Adipose tissue (tissue), 3 donors: ENCODE data around the gene ASIC1. TPM values are rescaled to one million over a fixed set of nuclear protein-coding genes. Genes with fewer than 3 reads are reported as not detected.

Experiments used
- H3K27ac ChIP-seq: one replicate; pipeline ENCODE4 v1.5.1; 2013; ENCODE audit warnings: low read depth, low read length
- WGBS, 3 donors: extraction: QIAGEN DNeasy Blood & Tissue Kit; methylation state at CpG; one replicate each; pipeline ENCODE4 v1.1.7; 2013; 5-methylcytosine and 5-hydroxymethylcytosine counted together
- polyA plus RNA-seq, 3 donors: library from polyadenylated mRNA; stranded (reverse); fragments of 200-250 nt; gene quantifications; one replicate each; pipeline ENCODE4 v1.2.3, GENCODE V29; 2013
- donor health status: healthy with polysubstance abuse.
- donor health status: Bipolar disorder and iron deficiency.
- donor health status: healthy.

ASIC1 gene
- polyA plus RNA-seq, 3 donors: 0.38 to 5.4 (median 0.65) TPM

DNA sequence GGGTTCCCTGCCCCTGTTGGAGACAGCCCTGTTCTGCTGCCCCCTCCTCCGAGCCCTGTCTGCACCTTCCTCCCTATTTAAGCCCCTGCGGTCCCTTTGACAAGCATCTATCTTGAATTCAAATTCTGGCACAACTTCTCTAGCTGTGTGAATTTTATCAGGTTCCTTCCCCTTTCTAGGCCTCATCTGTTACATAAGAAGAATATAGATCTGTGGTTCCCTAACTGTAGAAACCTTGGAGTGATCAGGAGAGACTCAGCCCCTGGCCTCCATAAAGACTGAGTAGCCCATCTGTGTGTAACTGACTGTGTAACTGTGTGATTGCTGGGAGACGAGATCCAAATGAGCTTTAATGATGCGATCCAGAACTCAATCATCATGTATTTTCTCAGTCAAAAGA, 19.1 kb upstream of the ASIC1 start:
- 84 to 89% (median 85%) methylated on average over 4 of the region's 4 CpGs for WGBS, 3 donors
- H3K27ac ChIP-seq: no peak overlapping the region

DNA sequence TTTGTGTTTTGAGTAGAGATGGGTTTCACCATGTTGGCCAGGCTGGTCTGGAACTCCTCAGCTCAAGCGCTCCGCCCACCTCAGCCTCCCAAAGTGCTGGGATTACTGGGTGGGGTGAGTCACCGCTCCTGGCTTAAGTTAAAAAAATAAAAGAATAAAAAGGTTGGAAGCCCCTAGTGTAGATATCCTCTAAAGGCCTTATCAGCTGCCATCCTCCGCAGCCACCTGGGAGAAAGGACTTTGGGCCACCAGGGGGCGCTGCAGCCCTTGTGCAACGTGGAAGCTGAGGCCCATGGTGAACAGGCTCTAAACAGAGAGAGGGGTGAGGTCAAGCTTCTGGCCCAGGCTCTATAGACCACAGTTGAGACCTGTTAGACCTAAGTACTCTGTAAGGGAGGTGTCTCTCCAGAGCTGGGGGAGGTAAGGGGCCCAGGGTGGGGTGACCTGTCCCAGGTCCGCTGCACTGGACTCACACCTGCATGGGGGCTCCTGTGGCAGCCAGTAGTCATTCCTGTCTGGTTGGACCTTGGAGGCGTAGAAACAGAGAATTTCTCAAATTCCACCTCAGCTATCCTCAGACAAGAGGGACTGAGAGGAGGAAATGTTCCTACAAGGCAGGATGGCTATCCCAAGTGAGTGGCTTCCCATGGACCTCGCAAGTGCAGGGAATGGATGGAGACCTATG, 18.1 kb upstream of the ASIC1 start:
- 43 to 56% (median 52%) methylated on average over 9 of the region's 9 CpGs for WGBS, 3 donors
- no peak overlapping the region for H3K27ac ChIP-seq

DNA sequence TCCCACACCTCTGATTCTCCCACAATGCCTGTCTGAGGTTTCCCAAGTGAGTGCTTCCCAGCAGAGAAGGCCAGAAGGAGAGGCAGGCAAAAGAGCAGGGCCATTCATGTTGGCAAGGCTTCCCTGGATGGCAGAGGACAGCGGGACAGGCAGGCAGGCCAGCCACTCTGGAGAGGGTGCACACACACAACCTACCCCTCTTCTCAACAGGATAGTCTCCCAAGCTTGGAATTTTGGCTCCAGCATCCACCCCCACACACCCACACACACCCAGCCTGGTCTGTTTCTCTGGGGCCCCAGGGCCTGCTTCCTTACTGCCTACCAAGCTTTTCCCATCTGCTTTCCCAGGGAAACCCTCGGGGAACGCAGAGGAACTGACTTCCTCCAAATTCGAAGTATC, 16.7 kb upstream of the ASIC1 start:
- H3K27ac ChIP-seq: no peak overlapping the region
- 56 to 66% (median 59%) methylated on average over 4 of the region's 4 CpGs for WGBS, 3 donors

DNA sequence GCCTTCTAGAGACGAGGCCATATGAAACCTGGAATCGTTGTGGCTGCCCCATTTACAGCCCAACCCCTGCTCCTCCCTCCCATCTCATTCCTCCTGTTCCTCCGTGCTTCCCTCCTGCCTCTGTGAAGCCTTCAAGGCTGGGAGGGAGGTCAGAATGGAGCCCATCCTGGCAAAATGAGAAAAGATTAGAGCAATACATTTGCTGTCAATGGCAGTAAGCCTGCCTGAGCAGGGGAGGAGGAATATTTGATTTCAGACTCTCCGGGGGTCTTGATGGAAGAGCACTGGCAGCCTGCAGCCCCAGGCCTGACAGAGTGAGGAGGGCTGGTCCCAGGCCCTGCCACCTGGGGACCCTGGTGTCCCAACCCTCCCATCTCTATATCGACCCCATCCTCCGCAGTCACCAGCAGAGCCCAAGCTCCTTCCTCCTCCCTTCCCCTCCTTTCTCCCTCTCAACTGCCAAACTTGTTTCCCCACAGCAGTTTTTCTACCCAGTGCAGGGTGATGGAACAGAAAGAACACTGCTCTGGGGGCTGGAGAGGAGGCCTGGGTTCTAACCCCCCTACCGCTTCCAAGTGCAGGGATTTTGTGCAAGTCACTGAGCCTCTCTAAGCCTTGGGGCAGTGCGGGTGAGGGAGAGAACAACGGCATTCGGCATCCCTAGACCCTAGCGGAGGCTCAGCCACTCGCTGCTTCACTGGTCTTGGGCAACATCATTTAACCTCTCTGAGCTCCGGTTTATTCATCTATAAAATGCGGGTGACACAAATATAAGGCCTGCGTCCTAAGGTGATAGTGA, 16.1 kb upstream of the ASIC1 start:
- WGBS, 3 donors: 64 to 79% (median 74%) methylated on average over 15 of the region's 15 CpGs
- H3K27ac ChIP-seq: no peak overlapping the region

- WGBS, 3 donors: 66 to 87% (median 85%) methylated on average over 5 of the region's 5 CpGs
- no peak overlapping the region for H3K27ac ChIP-seq
These were observed 15.4 kb upstream of the ASIC1 start for GRCh38 chr12:50041962-50042361.

DNA sequence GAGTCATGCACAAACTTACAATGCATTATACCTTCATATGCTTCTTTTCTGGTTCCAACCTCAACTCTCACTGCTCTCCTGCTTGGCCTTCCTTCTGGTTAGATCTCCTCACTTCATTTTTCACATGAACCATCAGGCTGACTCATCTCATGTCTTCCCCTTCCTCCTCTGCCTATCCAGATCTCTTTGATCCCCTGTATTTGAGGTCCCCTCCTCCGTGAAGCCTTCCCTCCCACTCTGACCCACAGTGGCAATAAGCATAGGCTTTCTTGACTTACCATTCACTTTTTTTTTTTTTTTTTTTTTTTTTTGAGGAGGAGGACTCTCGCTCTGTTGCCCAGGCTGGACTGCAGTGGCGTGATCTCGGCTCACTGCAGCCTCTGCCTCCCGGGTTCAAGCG, 14.7 kb upstream of the ASIC1 start:
- 89 to 95% (median 92%) methylated on average over 6 of the region's 6 CpGs for WGBS, 3 donors
- H3K27ac ChIP-seq: no peak overlapping the region

- no peak overlapping the region for H3K27ac ChIP-seq
- WGBS, 3 donors: 82 to 93% (median 91%) methylated on average over 2 of the region's 2 CpGs
These were observed 14.1 kb upstream of the ASIC1 start for GRCh38 chr12:50043308-50043707.

- no peak overlapping the region for H3K27ac ChIP-seq
- WGBS, 3 donors: 79 to 87% (median 83%) methylated on average over 6 of the region's 6 CpGs
These were observed 13.5 kb upstream of the ASIC1 start for GRCh38 chr12:50043854-50044253.

GRCh38 chr12:50047693-50048250, 9.6 kb upstream of the ASIC1 start:
- WGBS, 3 donors: 87 to 90% (median 88%) methylated on average over 7 of the region's 7 CpGs
- no peak overlapping the region for H3K27ac ChIP-seq

DNA sequence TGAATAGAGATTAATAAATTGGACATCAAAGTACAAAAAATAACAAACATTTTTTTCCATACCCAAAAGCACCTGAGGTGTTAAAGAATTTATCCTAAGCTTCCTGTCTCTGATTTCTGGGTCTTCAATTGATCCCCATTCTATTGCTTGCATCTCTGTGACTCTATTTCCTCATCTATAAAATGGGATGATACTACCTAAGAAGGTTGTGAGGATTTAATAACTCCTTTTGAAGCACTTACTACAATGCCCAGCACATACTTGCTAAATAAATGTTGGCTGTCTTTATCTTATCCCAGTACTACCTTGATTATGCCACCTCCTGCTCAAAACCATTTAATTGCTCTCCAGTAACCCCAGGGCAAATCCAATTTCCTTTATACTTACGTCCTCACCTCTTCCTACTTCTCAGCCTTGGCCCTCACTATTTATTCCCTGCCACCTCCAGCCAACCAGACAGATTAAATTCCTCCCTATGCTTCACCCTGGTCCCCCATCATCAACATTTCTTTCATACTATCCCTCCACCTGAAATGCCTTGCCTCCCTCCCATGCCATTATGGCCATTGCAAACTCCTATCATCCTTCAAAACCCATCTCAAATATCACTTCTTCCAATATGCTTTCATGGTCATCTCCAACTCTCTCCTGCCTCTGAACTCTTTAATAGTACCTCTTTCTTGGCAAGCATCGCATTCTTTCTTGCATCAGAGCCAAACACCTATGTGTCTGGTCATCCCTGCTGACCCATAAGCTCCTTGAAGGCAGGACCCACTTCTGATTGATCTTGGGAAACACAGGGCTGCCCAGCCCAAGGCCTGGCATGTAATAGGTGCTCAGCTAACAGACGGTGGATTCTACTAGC, 7.9 kb upstream of the ASIC1 start:
- no peak overlapping the region for H3K27ac ChIP-seq
- WGBS, 3 donors: 73 to 90% (median 83%) methylated on average over 3 of the region's 3 CpGs

GRCh38 chr12:50050119-50050385, 7.3 kb upstream of the ASIC1 start:
- no peak overlapping the region for H3K27ac ChIP-seq
- 76 to 95% (median 83%) methylated on average over 3 of the region's 3 CpGs for WGBS, 3 donors

- no peak overlapping the region for H3K27ac ChIP-seq
- WGBS, 3 donors: 5 to 7% (median 5%) methylated on average over 31 to 37 of the region's 37 CpGs
These were observed 6.8 kb upstream of the ASIC1 start for GRCh38 chr12:50050410-50051098.

GRCh38 chr12:50051101-50051806, 6.1 kb upstream of the ASIC1 start:
- 57 to 72% (median 64%) methylated on average over 14 of the region's 14 CpGs for WGBS, 3 donors
- no peak overlapping the region for H3K27ac ChIP-seq

DNA sequence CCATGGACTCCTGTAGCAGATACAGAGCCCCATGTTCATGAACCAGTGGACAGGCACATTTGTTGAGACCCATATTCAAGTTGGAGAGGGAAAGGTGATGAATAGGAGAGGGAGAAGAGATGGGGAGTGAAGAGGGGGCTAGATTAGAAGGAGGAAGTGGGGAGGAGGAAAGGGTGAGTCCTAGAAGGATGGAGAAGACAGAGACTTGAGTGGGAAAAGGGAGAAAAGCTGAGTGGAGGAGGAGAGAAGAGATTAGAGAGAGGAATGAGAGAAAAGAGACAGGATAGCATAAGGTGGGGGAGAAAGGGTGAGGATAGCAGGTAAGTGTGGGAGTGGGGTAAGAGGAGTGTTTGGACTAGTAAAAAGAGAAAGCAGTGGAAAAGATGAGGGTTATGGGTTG, 4.9 kb upstream of the ASIC1 start:
- H3K27ac ChIP-seq: no peak overlapping the region

GRCh38 chr12:50052964-50053363, 4.4 kb upstream of the ASIC1 start:
- 88 to 95% (median 93%) methylated on average over 6 to 7 of the region's 7 CpGs for WGBS, 3 donors
- H3K27ac ChIP-seq: no peak overlapping the region

DNA sequence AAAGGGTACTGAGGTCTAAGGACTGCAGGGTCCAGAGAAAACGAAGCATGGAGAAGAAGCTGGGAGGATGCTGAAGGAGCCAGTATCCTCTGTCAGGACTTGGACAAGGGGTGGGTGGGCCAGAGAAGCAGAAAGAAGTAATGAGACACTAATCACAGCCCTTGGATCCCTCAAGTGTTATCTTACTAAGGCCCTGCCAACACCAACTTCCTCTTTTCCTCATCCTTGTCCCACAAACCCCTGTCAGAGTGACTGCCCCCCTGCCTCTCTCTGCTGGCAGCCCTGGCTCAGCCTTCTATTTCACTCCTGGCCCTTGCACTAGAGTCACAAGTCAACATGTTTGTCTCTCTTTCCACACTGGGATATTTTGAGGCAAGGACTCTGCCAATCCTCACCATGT, 3.8 kb upstream of the ASIC1 start:
- 54 to 71% (median 70%) methylated on average over 1 of the region's 1 CpG for WGBS, 3 donors

GRCh38 chr12:50055831-50056638, 1.4 kb upstream of the ASIC1 start:
- H3K27ac ChIP-seq: no peak overlapping the region
- WGBS, 3 donors: 11 to 14% (median 11%) methylated on average over 17 of the region's 17 CpGs

More for the DNA sequence above, 3.8 kb upstream of the ASIC1 start:
- H3K27ac ChIP-seq: no peak overlapping the region
